GM12878 (cell line): ENCODE data around the gene DTNBP1. TPM values are rescaled to one million over a fixed set of nuclear protein-coding genes. Genes with fewer than 3 reads are reported as not detected.

Experiments
- ATAC-seq: fragments of 200-7000 bp; cut with Tn5 transposase; 3 replicates; pipeline ENCODE4 v1.9.1; 2020; ENCODE audit warnings: mild to moderate bottlenecking, moderate library complexity
- BruUV-seq: library from RNA; stranded (reverse); fragments of 400-500 nt; replicated peaks from 2 replicates; lab custom pipeline; 2021; lab: Mats Ljungman, UMichigan
- CTCF ChIA-PET: fragments of 300-600 bp; sonication (Branson Sonifier 250); formaldehyde crosslinking; extraction: SDS; loops from one replicate; lab custom pipeline; 2021; ENCODE audit warnings: inconsistent platforms; lab: Yijun Ruan, JAX
- POLR2A ChIA-PET: fragments of 350-600 bp; formaldehyde crosslinking; extraction: SDS; loops from one replicate; lab custom pipeline; 2021; ENCODE audit warnings: inconsistent platforms; lab: Charles Lee
- RAD21 ChIA-PET: fragments of 300-600 bp; sonication (Branson Sonifier 250); formaldehyde crosslinking; loops from one replicate; lab custom pipeline; 2023; ENCODE audit warnings: antibody characterized with exemption; ENCODE audit not compliant: unreplicated experiment; lab: Charles Lee
- SMC1A ChIA-PET: fragments of 300-600 bp; sonication (Branson Sonifier 250); formaldehyde crosslinking; loops from one replicate; lab custom pipeline; 2023; ENCODE audit not compliant: unreplicated experiment, uncharacterized antibody; lab: Charles Lee
- DNase-seq: peaks from one replicate; pipeline ENCODE4 v3.0.0-alpha.2; 2011; ENCODE audit warnings: low read depth, low spot score
- FAIRE-seq: peaks from 3 replicates; lab custom pipeline; 2011; peaks lifted over from hg19 to GRCh38; lab: Jason Lieb, UNC
- H2AFZ ChIP-seq: 2 replicates; pipeline ENCODE4 v1.6.0; 2011; ENCODE audit warnings: low read depth, low read length, control low read depth; ENCODE audit not compliant: control insufficient read depth
- H3K27ac ChIP-seq: 2 replicates; pipeline ENCODE4 v1.5.1; 2011; ENCODE audit warnings: control low read depth; ENCODE audit not compliant: control insufficient read depth, insufficient read depth
- H3K27me3 ChIP-seq, 2 experiments: replicated peaks in 1 of 2; 2 replicates each; pipeline versions ENCODE4 v1.6.0 to v1.6.1; 2011; ENCODE audit warnings: low read length in 1 of 2; ENCODE audit not compliant: control insufficient read depth in 2 of 2, insufficient read depth in 2 of 2
- H3K36me3 ChIP-seq, 2 experiments: 2 replicates each; pipeline ENCODE4 v1.5.1; 2011; ENCODE audit warnings: low read length in 1 of 2; ENCODE audit not compliant: control insufficient read depth in 2 of 2, insufficient read depth in 2 of 2
- H3K4me1 ChIP-seq: 2 replicates; pipeline ENCODE4 v1.6.1; 2011; ENCODE audit warnings: mild to moderate bottlenecking, low read length, moderate library complexity, mixed read lengths; ENCODE audit not compliant: control insufficient read depth, insufficient read depth
- H3K4me2 ChIP-seq: 2 replicates; pipeline ENCODE4 v1.6.0; 2011; ENCODE audit warnings: control low read depth; ENCODE audit not compliant: control insufficient read depth, insufficient read depth
- H3K4me3 ChIP-seq: fragments of 200-600 bp; sonication (generic); 2 replicates; pipeline ENCODE4 v1.5.1; 2016
- H3K79me2 ChIP-seq: 2 replicates; pipeline ENCODE4 v1.6.0; 2011; ENCODE audit warnings: low read length; ENCODE audit not compliant: control insufficient read depth, insufficient read depth
- H3K9ac ChIP-seq: 2 replicates; pipeline ENCODE4 v1.8.0; 2011; ENCODE audit warnings: low read length, control low read depth, mixed read lengths; ENCODE audit not compliant: control insufficient read depth, insufficient read depth
- H3K9me3 ChIP-seq: replicated peaks from 3 replicates; pipeline ENCODE4 v1.5.1; 2011; ENCODE audit warnings: mild to moderate bottlenecking, low read length; ENCODE audit not compliant: control insufficient read depth, insufficient read depth
- H4K20me1 ChIP-seq: 2 replicates; pipeline ENCODE4 v1.6.0; 2011; ENCODE audit not compliant: control insufficient read depth, insufficient read depth
- ATF3 ChIP-seq: IDR thresholded peaks from 2 replicates; pipeline ENCODE4 v1.6.1; 2011; ENCODE audit warnings: low read depth, mild to moderate bottlenecking, low read length, moderate library complexity, borderline replicate concordance; ENCODE audit errors: extremely low read depth
- CBX3 ChIP-seq: fragments of 200-600 bp; sonication (generic); IDR thresholded peaks from 2 replicates; pipeline ENCODE4 v1.6.1; 2016; ENCODE audit warnings: low read depth, borderline replicate concordance
- E2F8 ChIP-seq: fragments of 450-650 bp; IDR thresholded peaks from 2 replicates; pipeline ENCODE4 v1.6.1; 2018; ENCODE audit warnings: mild to moderate bottlenecking, low read depth, moderate library complexity; ENCODE audit not compliant: partially characterized antibody
- FOS ChIP-seq: IDR thresholded peaks from 3 replicates; pipeline ENCODE4 v1.6.1; 2011; ENCODE audit warnings: borderline replicate concordance; ENCODE audit not compliant: insufficient read length; ENCODE audit errors: extremely low read depth
- KAT2A ChIP-seq: conservative IDR thresholded peaks from 2 replicates; pipeline ENCODE4 v1.6.1; 2011; ENCODE audit warnings: low read depth, low read length; ENCODE audit not compliant: control insufficient read depth
- KLF5 ChIP-seq: fragments of 450-650 bp; IDR thresholded peaks from 2 replicates; pipeline ENCODE4 v1.6.1; 2014; ENCODE audit warnings: mild to moderate bottlenecking; ENCODE audit not compliant: partially characterized antibody
- LARP7 ChIP-seq: fragments of 450-650 bp; IDR thresholded peaks from 2 replicates; pipeline ENCODE4 v1.6.1; 2017; ENCODE audit warnings: mild to moderate bottlenecking
- MEF2A ChIP-seq: IDR thresholded peaks from 2 replicates; pipeline ENCODE4 v1.6.1; 2011; ENCODE audit warnings: low read depth, mild to moderate bottlenecking, low read length, moderate library complexity; ENCODE audit not compliant: insufficient read depth
- POLR2AphosphoS5 ChIP-seq: IDR thresholded peaks from 2 replicates; pipeline ENCODE4 v1.6.1; 2011; ENCODE audit warnings: mild to moderate bottlenecking, low read length, inconsistent platforms
- RAD21 ChIP-seq: IDR thresholded peaks from 2 replicates; pipeline ENCODE4 v1.6.1; 2011; ENCODE audit warnings: mild to moderate bottlenecking, low read depth, low read length, moderate library complexity; ENCODE audit not compliant: insufficient read depth
- RELB ChIP-seq: fragments of 450-650 bp; IDR thresholded peaks from 2 replicates; pipeline ENCODE4 v1.6.1; 2017; ENCODE audit warnings: low read depth, mild to moderate bottlenecking, moderate library complexity
- SKIL ChIP-seq: fragments of 450-650 bp; IDR thresholded peaks from 2 replicates; pipeline ENCODE4 v1.6.1; 2017; ENCODE audit warnings: mild to moderate bottlenecking, low read depth, inconsistent platforms; ENCODE audit not compliant: poor library complexity, severe bottlenecking
- SUPT20H ChIP-seq: IDR thresholded peaks from 2 replicates; pipeline ENCODE4 v1.6.1; 2011; ENCODE audit warnings: low read depth, mild to moderate bottlenecking, low read length, moderate library complexity, borderline replicate concordance; ENCODE audit not compliant: control insufficient read depth
- ZNF24 ChIP-seq: fragments of 450-650 bp; IDR thresholded peaks from 2 replicates; pipeline ENCODE4 v1.6.1; 2017; ENCODE audit warnings: antibody characterized with exemption, mild to moderate bottlenecking
- ZNF384 ChIP-seq: IDR thresholded peaks from 2 replicates; pipeline ENCODE4 v1.6.1; 2012; ENCODE audit warnings: low read depth, mild to moderate bottlenecking, low read length, improper control_type of control experiment, borderline replicate concordance
- WGBS: methylation state at CpG from one replicate; pipeline ENCODE4 v1.1.6; 2016; ENCODE audit warnings: low lambda C conversion rate; ENCODE audit not compliant: insufficient replicate concordance, insufficient coverage; ENCODE audit errors: missing lambda C conversion rate; 5-methylcytosine and 5-hydroxymethylcytosine counted together
- in situ Hi-C: fragments of 300-500 bp; cut with MboI; formaldehyde crosslinking; loops from 9 replicates; pipeline ENCODE4 v1.14.3; 2018; ENCODE audit warnings: mixed read lengths
- intact Hi-C: fragments of 100-400 bp; cut with micrococcal nuclease; formaldehyde crosslinking; loops from one replicate; pipeline ENCODE4 v1.14.2; 2022; ENCODE audit not compliant: unreplicated experiment
- polyA plus RNA-seq, 11 experiments: library from polyadenylated mRNA; depleted of rRNA in 4 of 11; unstranded in 6 of 11; stranded (reverse) in 5 of 11; fragments of >200 nt; fragmentation: Nextera tagmentation in 4 of 11; fragmentation: Illumina TruSeq in 1 of 11; extraction: Ambion mirVana in 4 of 11; extraction: Trizol in 1 of 11; gene quantifications; 1 replicate in 1 of 11; 2 replicates in 10 of 11; pipeline versions ENCODE4 v1.2.1 to v1.2.3, GENCODE V29; 2011 to 2016; ENCODE audit warnings: inconsistent platforms in 2 of 11, missing spikeins in 2 of 11, low read depth in 1 of 11
- total RNA-seq, 4 experiments: library from RNA; depleted of rRNA in 3 of 4; stranded (reverse); fragments of >200 nt in 3 of 4; fragmentation: Illumina TruSeq in 1 of 4; extraction: Trizol in 1 of 4; gene quantifications; 2 replicates each; pipeline versions ENCODE4 v1.2.1 to v1.2.3, GENCODE V29; 2013 to 2021

DTNBP1 gene
- total and polyA plus RNA-seq, 10 of the 15 experiments (the other 5 are each of a cell fraction or from before 2014, with no cell fraction given) = 7.1 to 40.3 (median 20.1) TPM

GRCh38 chr6:15504581-15505350 is 158.1 kb downstream of the DTNBP1 start:
- 91% methylated on average over 26 of the region's 26 CpGs for whole genome bisulfite sequencing
- no peak for ATAC-seq
- DNase-seq = no peak
- BruUV-seq = no TSS peak
- SMC1A ChIA-PET = interaction anchor here (1.6 kb wide), 1 partner anchor 119 kb away, joined by 7 read pairs; no protein-coding TSS in a partner anchor
- intact Hi-C loops = no loop called here
- H3K27me3 ChIP-seq = no peaks in the 10 kb centered on the region
- H3K4me2 ChIP-seq = no peak overlapping the region
- RAD21 ChIA-PET = no interaction called here
- POLR2A ChIA-PET = no interaction called here
- H3K4me3 ChIP-seq = no peak overlapping the region
- FAIRE-seq = no peak
- H3K79me2 ChIP-seq = no peaks in the 10 kb centered on the region
- no peaks in the 10 kb centered on the region for H4K20me1 ChIP-seq
- H3K9me3 ChIP-seq = no peaks in the 10 kb centered on the region
- in situ Hi-C loops = no loop called here
- H3K4me1 ChIP-seq = no peaks in the 10 kb centered on the region
- no peak overlapping the region for H3K27ac ChIP-seq
- H3K9ac ChIP-seq = no peak overlapping the region
- no peak overlapping the region for H2AFZ ChIP-seq
- H3K36me3 ChIP-seq = peaks cover 30 to 42% of the 10 kb centered on the region in 2 experiments; a peak in 3 of 4 replicates
- CTCF ChIA-PET = interaction anchor here (2.1 kb wide), 1 partner anchor 119 kb away, joined by 7 read pairs; no protein-coding TSS in a partner anchor
- TF ChIP-seq ZNF384 (no peak), E2F8 (no peak), CBX3 (no peak), SUPT20H (no peak), POLR2AphosphoS5 (no peak), KAT2A (no peak), SKIL (no peak), LARP7 (no peak), MEF2A (no peak), ATF3 (no peak), ZNF24 (no peak), FOS (no peak), KLF5 (no peak), RAD21 (no peak), RELB (no peak)
